OCI-LY1 (cell line): ENCODE measurements around the gene RNF157.

Source experiments
- H2AFZ ChIP-seq: fragments of 200-600 bp; sonication (generic), shearing (Covaris generic); 2 replicates; pipeline ENCODE4 v1.6.0; 2014; ENCODE audit warnings: antibody characterized with exemption, mild to moderate bottlenecking, low read length
- H3F3A ChIP-seq: fragments of 200-600 bp; sonication (generic), shearing (Covaris generic); 2 replicates; pipeline ENCODE4 v1.6.0; 2014; ENCODE audit warnings: mild to moderate bottlenecking, antibody characterized with exemption, low read length, moderate library complexity; ENCODE audit not compliant: insufficient read depth
- H3K27ac ChIP-seq: fragments of 200-600 bp; sonication (generic); 2 replicates; pipeline ENCODE4 v1.5.1; 2014; ENCODE audit warnings: low read length, mixed run types, mild to moderate bottlenecking, low read depth; ENCODE audit not compliant: poor library complexity, severe bottlenecking
- H3K27me3 ChIP-seq: fragments of 200-600 bp; sonication (generic); 2 replicates; pipeline ENCODE4 v1.6.0; 2014; ENCODE audit warnings: antibody characterized with exemption, mild to moderate bottlenecking, low read length, moderate library complexity; ENCODE audit not compliant: insufficient read depth
- H3K36me3 ChIP-seq: fragments of 200-600 bp; sonication (generic); 2 replicates; pipeline ENCODE4 v1.6.1; 2014; ENCODE audit warnings: mild to moderate bottlenecking, antibody characterized with exemption, low read length, moderate library complexity, mixed read lengths; ENCODE audit not compliant: insufficient read depth
- H3K4me1 ChIP-seq: fragments of 200-600 bp; sonication (generic); 2 replicates; pipeline ENCODE4 v1.5.1; 2014; ENCODE audit warnings: mild to moderate bottlenecking, low read length, moderate library complexity; ENCODE audit not compliant: insufficient read depth, severe bottlenecking
- H3K4me2 ChIP-seq: fragments of 200-600 bp; sonication (generic), shearing (Covaris generic); 2 replicates; pipeline ENCODE4 v1.6.1; 2014; ENCODE audit warnings: low read length
- H3K4me3 ChIP-seq: fragments of 200-600 bp; sonication (generic); 2 replicates; pipeline ENCODE4 v1.5.1; 2014; ENCODE audit warnings: low read length, low read depth, mild to moderate bottlenecking, mixed read lengths; ENCODE audit not compliant: poor library complexity, severe bottlenecking
- H3K79me2 ChIP-seq: fragments of 200-600 bp; shearing (Covaris generic); 2 replicates; pipeline ENCODE4 v1.6.1; 2016; ENCODE audit warnings: mixed run types, low read length, mixed read lengths; ENCODE audit not compliant: insufficient read depth
- H3K9ac ChIP-seq: fragments of 200-600 bp; sonication (generic), shearing (Covaris generic); 2 replicates; pipeline ENCODE4 v1.6.1; 2014; ENCODE audit warnings: mild to moderate bottlenecking, low read length, mixed read lengths
- H3K9me2 ChIP-seq: fragments of 200-600 bp; sonication (generic), shearing (Covaris generic); 2 replicates; pipeline ENCODE4 v1.6.1; 2014; ENCODE audit warnings: low read depth, mild to moderate bottlenecking, low read length, mixed read lengths
- H3K9me3 ChIP-seq: fragments of 200-600 bp; shearing (Covaris generic); 2 replicates; pipeline ENCODE4 v1.6.1; 2014; ENCODE audit warnings: low read length, mixed read lengths
- H4K20me1 ChIP-seq: fragments of 200-600 bp; sonication (generic), shearing (Covaris generic); 2 replicates; pipeline ENCODE4 v1.6.0; 2016; ENCODE audit warnings: mild to moderate bottlenecking, low read length; ENCODE audit not compliant: insufficient read depth
- CTCF ChIP-seq: fragments of 200-600 bp; sonication (generic), shearing (Covaris generic); IDR thresholded peaks from 2 replicates; pipeline ENCODE4 v1.5.1; 2017; ENCODE audit warnings: mild to moderate bottlenecking, antibody characterized with exemption, low read length, moderate library complexity, mixed read lengths
- EZH2 ChIP-seq: fragments of 200-600 bp; sonication (generic), shearing (Covaris generic); IDR thresholded peaks from 2 replicates; pipeline ENCODE4 v1.8.0; 2017; ENCODE audit warnings: borderline replicate concordance, mixed run types, mild to moderate bottlenecking, antibody characterized with exemption, low read length, moderate library complexity, mixed read lengths

Gene RNF157

DNA sequence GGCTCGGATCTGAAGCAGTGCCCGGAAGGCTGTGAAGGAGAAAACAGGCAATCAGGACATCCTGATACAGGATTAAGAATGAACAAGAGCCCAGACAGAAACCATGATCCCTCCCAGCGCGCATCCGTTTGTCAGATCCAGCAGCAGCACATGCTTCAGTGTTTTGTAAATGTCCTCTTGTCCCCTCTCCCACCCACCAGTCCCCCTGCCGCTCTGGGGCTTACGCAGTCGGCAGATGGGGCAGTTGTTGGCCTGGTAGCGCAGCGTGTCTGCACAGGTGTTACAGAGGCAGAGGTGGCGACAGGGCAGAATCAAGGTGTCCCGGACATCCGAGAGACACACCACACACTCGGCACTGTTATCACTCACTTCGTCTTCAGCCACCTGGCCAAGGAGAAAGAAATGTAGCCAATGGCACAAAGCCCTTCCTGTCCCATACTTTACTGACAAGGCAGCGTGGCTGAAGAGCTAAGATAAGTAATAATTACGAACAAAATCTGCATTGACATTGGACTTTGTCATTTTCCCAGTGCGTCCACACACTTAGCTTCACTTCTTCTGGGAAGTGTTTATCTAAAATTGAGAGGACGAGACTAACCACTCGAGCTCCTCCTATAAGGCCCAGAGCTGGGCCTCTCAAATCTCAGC is 78.5 kb downstream of the RNF157 start:
- Histone ChIP-seq H3K4me3 (no peak overlapping the region), H3K79me2 (no peaks in the 10 kb centered on the region), H3K27ac (no peak overlapping the region), H3K9me2 (no peaks in the 10 kb centered on the region), H4K20me1 (no peaks in the 10 kb centered on the region), H3K36me3 (no peaks in the 10 kb centered on the region), H3K27me3 (peaks cover 1% of the 10 kb centered on the region), H3K9me3 (no peaks in the 10 kb centered on the region), H3K4me1 (no peaks in the 10 kb centered on the region), H3F3A (no peaks in the 10 kb centered on the region), H3K9ac (no peak overlapping the region), H2AFZ (no peak overlapping the region), H3K4me2 (no peak overlapping the region)
- TF ChIP-seq EZH2 (no peak), CTCF (no peak)

- Histone ChIP-seq H4K20me1 (no peaks in the 10 kb centered on the region), H3F3A (no peaks in the 10 kb centered on the region), H3K9ac (no peak overlapping the region), H3K36me3 (no peaks in the 10 kb centered on the region), H3K4me3 (no peak overlapping the region), H2AFZ (no peak overlapping the region), H3K79me2 (no peaks in the 10 kb centered on the region), H3K9me2 (no peaks in the 10 kb centered on the region), H3K27me3 (no peaks in the 10 kb centered on the region; the same call in 1 of the 2 replicates), H3K4me2 (no peak overlapping the region), H3K27ac (no peak overlapping the region), H3K4me1 (no peaks in the 10 kb centered on the region), H3K9me3 (no peaks in the 10 kb centered on the region)
- TF ChIP-seq CTCF (no peak), EZH2 (no peak)
Observed at GRCh38 chr17:76160896-76161528, 79.3 kb downstream of the RNF157 start.

DNA sequence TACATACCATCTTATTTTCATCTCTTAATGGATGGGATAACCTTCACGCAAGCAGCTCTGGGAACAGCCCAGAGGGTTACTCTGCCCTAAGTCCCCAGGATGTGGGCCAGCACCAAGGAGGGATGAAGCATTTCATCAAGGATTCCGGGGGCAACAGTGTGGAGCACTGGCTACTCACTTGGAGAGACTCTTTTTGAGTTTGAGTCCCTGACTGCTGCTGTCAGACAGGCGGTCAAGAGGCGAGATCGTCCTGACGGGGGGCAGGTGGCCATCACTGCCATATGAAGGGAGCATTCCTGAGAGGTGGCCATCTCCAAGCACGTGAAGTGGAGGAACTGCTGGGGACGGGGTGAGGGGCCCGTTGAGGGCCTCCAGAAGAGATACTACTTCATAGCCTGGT is 81.1 kb downstream of the RNF157 start:
- no peaks in the 10 kb centered on the region; the same call in none of the 2 replicates for H3K27me3 ChIP-seq
- TF ChIP-seq EZH2 (no peak), CTCF (no peak)
- H3K36me3 ChIP-seq: no peaks in the 10 kb centered on the region
- no peak overlapping the region for H2AFZ ChIP-seq
- H4K20me1 ChIP-seq: no peaks in the 10 kb centered on the region
- H3K9me2 ChIP-seq: no peaks in the 10 kb centered on the region
- H3K4me1 ChIP-seq: no peaks in the 10 kb centered on the region
- H3F3A ChIP-seq: no peaks in the 10 kb centered on the region
- H3K9ac ChIP-seq: no peak overlapping the region
- H3K4me3 ChIP-seq: no peak overlapping the region
- no peak overlapping the region for H3K27ac ChIP-seq
- no peak overlapping the region for H3K4me2 ChIP-seq
- H3K9me3 ChIP-seq: no peaks in the 10 kb centered on the region
- no peaks in the 10 kb centered on the region for H3K79me2 ChIP-seq
